H1 (cell line): ENCODE measurements around the gene TBC1D19. TPM values are rescaled to one million over a fixed set of nuclear protein-coding genes. Genes with fewer than 3 reads are reported as not detected.
A peak's percentile ranks its signal among the peaks of the same experiment; 100 is the strongest.

Experiments used
- ASH2L ChIP-seq: fragments of 200-600, 300-600 bp; sonication (generic); IDR thresholded peaks from one replicate; pipeline ENCODE4 v1.7.1; 2017; ENCODE audit warnings: low read length
- CTBP2 ChIP-seq: IDR thresholded peaks from 2 replicates; pipeline ENCODE4 v1.7.0; 2011; ENCODE audit warnings: borderline replicate concordance, mild to moderate bottlenecking, moderate library complexity, mixed read lengths, low read length; ENCODE audit not compliant: insufficient read depth, insufficient read length
- CTCF ChIP-seq, 3 experiments: IDR thresholded peaks; 1 replicate in 2 of 3; 2 replicates in 1 of 3; pipeline versions ENCODE4 v1.5.1 to v1.6.1; 2011; ENCODE audit warnings: low read length in 3 of 3, mild to moderate bottlenecking in 3 of 3, inconsistent platforms in 2 of 3, low read depth in 1 of 3, moderate library complexity in 1 of 3; ENCODE audit not compliant: insufficient read depth in 1 of 3; ENCODE audit errors: control extremely low read depth in 1 of 3
- EP300 ChIP-seq, 2 experiments: IDR thresholded peaks; 1 replicate in 1 of 2; 2 replicates in 1 of 2; pipeline ENCODE4 v1.6.1; 2011 to 2012; ENCODE audit warnings: low read depth in 2 of 2, low read length in 2 of 2, mild to moderate bottlenecking in 2 of 2, borderline replicate concordance in 1 of 2, inconsistent platforms in 1 of 2, moderate library complexity in 1 of 2
- GTF2F1 ChIP-seq: IDR thresholded peaks from 2 replicates; pipeline ENCODE4 v1.6.1; 2012; ENCODE audit warnings: low read depth, low read length, improper control_type of control experiment, borderline replicate concordance
- KDM4A ChIP-seq: IDR thresholded peaks from one replicate; pipeline ENCODE4 v1.7.1; 2012; ENCODE audit warnings: low read depth, mild to moderate bottlenecking, moderate library complexity, low read length, inconsistent platforms; ENCODE audit not compliant: severe bottlenecking
- KDM5A ChIP-seq: fragments of 200-600 bp; IDR thresholded peaks from 2 replicates; pipeline ENCODE4 v1.7.1; 2012; ENCODE audit warnings: mild to moderate bottlenecking, low read length, inconsistent platforms, mixed read lengths
- MAFK ChIP-seq: IDR thresholded peaks from 2 replicates; pipeline ENCODE4 v1.6.1; 2012; ENCODE audit warnings: low read depth, mild to moderate bottlenecking, improper control_type of control experiment, low read length
- RNF2 ChIP-seq: fragments of 200-900, 300-1000 bp; sonication (generic); IDR thresholded peaks from 2 replicates; pipeline ENCODE4 v1.7.1; 2016; ENCODE audit warnings: borderline replicate concordance, low read depth, mild to moderate bottlenecking, antibody characterized with exemption, low read length; ENCODE audit not compliant: poor library complexity, severe bottlenecking; ENCODE audit errors: missing control alignments
- SIN3A ChIP-seq, 2 experiments: IDR thresholded peaks in 1 of 2; conservative IDR thresholded peaks in 1 of 2; 2 replicates each; pipeline ENCODE4 v1.6.1; 2011 to 2012; ENCODE audit warnings: low read length in 2 of 2, improper control_type of control experiment in 1 of 2, low read depth in 1 of 2, mild to moderate bottlenecking in 1 of 2
- SIRT6 ChIP-seq: IDR thresholded peaks from one replicate; pipeline ENCODE4 v1.7.1; 2012; ENCODE audit warnings: low read length, inconsistent platforms
- SP1 ChIP-seq: IDR thresholded peaks from 2 replicates; pipeline ENCODE4 v1.6.1; 2011; ENCODE audit warnings: low read depth, low read length
- TAF1 ChIP-seq: IDR thresholded peaks from 2 replicates; pipeline ENCODE4 v1.6.1; 2011; ENCODE audit warnings: mild to moderate bottlenecking, low read depth, low read length
- ZNF274 ChIP-seq: IDR thresholded peaks from 2 replicates; pipeline ENCODE4 v1.7.0; 2012; ENCODE audit warnings: low read length, borderline replicate concordance; ENCODE audit errors: extremely low read depth
- polyA plus RNA-seq, 7 experiments: library from polyadenylated mRNA; depleted of rRNA in 3 of 7; stranded (reverse) in 5 of 7; unstranded in 2 of 7; fragments of >200 nt in 5 of 7; fragments of 200-250 nt in 2 of 7; gene quantifications; 1 replicate in 5 of 7; 2 replicates in 1 of 7; 4 replicates in 1 of 7; pipeline versions ENCODE4 v1.2.1 to v1.2.3, GENCODE V29; 2011 to 2013; ENCODE audit warnings: missing spikeins in 2 of 7, mixed read lengths in 2 of 7
- total RNA-seq: library from RNA; stranded (reverse); fragmentation: NEBNext Ultra II Directional; extraction: Animal tissue kit (Norgen Biotek cat#: 25700); gene quantifications from 2 replicates; pipeline ENCODE4 v1.2.1, GENCODE V29; 2021
- TF ChIP-seq, protein P1 (sequence below): IDR thresholded peaks from 2 replicates; pipeline ENCODE4 v1.6.1; 2011; ENCODE audit warnings: low read depth, mild to moderate bottlenecking, low read length; ENCODE audit not compliant: insufficient read depth
- TF ChIP-seq, protein P2 (sequence below): IDR thresholded peaks from 2 replicates; pipeline ENCODE4 v1.6.1; 2012; ENCODE audit warnings: low read length, inconsistent platforms

TBC1D19 gene
- total and polyA plus RNA-seq, 2 of the 8 experiments (the other 6 are each of a cell fraction or from before 2014, with no cell fraction given): 1.9 to 3.5 TPM

GRCh38 chr4:26583865-26584652 is at the start of gene TBC1D19 (continued):
- TF ChIP-seq SP1: peak; percentile 79
- no peak for TF ChIP-seq MAFK
- TF ChIP-seq CTBP2: peak; percentile 68
- TF ChIP-seq KDM4A: peak; percentile 73
- peak; percentile 78; the same call in 1 of the 2 replicates for TF ChIP-seq GTF2F1
- TF ChIP-seq SIN3A (conservative IDR thresholded peaks at IDR 0.05 in 1 of 2, IDR thresholded peaks at IDR 0.05 in 1 of 2; ENCODE audit: low read depth in 1 of 2, low read length in 2 of 2): peak; percentile 98 to 99
- peak; percentile 77; the same call in 1 of the 2 replicates for TF ChIP-seq KDM5A
- TF ChIP-seq, protein P1, sequence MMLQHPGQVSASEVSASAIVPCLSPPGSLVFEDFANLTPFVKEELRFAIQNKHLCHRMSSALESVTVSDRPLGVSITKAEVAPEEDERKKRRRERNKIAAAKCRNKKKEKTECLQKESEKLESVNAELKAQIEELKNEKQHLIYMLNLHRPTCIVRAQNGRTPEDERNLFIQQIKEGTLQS: no peak
- TF ChIP-seq TAF1: peak; percentile 98
- TF ChIP-seq CTCF (IDR thresholded peaks at IDR 0.05; ENCODE audit: control extremely low read depth in 1 of 3, insufficient read depth in 1 of 3, low read depth in 1 of 3, low read length in 3 of 3): peak in 1 of 3 experiments; percentile 9; a peak in 1 of 4 replicates
- peak; percentile 54 to 81; a peak in 2 of 3 replicates for TF ChIP-seq EP300 (IDR thresholded peaks at IDR 0.05; ENCODE audit: borderline replicate concordance in 1 of 2, low read depth in 2 of 2, low read length in 2 of 2)
- no peak for TF ChIP-seq ZNF274
- TF ChIP-seq ASH2L: peak; percentile 91
- no peak for TF ChIP-seq RNF2
- no peak for TF ChIP-seq SIRT6
- TF ChIP-seq, protein P2, sequence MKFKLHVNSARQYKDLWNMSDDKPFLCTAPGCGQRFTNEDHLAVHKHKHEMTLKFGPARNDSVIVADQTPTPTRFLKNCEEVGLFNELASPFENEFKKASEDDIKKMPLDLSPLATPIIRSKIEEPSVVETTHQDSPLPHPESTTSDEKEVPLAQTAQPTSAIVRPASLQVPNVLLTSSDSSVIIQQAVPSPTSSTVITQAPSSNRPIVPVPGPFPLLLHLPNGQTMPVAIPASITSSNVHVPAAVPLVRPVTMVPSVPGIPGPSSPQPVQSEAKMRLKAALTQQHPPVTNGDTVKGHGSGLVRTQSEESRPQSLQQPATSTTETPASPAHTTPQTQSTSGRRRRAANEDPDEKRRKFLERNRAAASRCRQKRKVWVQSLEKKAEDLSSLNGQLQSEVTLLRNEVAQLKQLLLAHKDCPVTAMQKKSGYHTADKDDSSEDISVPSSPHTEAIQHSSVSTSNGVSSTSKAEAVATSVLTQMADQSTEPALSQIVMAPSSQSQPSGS: 0 out of 2 replicates have a peak, but pooled peaks have one; percentile 28
